Limb (tissue), 2 donors: Measurements from ENCODE around the gene NELL1.

Source experiments
- DNase-seq, 2 donors: peaks; one replicate each; pipeline ENCODE4 v3.0.0-alpha.2; 2016; ENCODE audit errors: extremely low spot score in 2 of 2

Gene NELL1

DNA sequence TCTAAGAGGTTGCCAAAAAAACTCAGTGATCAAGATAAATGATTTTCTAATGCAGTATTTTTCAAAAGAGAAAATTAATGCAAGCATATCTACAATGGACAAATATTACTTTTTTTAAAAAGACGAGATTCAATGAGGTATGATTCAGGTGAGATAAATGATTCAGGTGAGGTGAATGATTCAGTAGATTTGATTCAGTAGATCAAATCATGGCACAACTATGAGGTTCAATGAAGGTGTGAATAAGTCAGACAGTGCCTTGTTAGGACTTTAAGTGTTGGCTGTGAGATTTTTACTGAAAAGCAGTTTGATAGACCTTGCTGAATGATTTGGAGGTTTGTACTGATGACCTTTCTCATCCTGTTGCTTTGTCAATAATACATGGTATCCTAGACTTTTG, 742.2 kb downstream of the NELL1 start:
- DNase-seq, result no peak

DNA sequence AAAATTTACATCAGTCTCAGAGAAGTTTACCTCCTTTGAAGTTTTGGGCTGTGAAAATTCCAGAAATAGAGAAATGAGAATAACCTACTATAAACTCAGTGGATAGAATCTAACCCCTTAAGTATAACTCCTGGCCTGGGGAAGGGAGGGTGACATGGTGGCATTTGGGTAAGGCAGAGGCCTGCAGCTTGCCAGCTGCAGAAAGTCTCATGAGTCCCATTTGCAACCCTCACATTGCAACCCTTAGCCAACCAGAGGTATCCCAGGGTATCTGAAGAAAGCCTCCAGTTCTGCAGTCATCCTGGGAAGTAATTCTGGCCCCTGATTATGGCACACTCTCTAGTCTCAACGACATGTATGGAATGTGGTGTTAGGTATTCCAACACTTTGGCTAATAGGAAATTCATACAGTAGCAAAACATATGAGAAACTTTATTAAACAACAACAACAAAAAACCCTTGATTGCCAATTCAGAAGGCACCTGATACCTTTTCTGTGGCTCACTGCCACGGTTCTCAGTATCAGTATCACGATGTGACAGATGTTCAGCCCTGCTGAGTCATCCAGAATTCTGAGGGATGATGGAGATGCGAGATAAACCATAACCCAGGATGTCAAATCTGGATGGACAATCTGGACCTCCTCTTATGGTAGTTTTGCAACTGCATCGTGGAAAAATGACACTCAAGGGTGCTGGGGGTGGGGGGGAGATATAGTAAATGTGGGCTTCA, 743.4 kb downstream of the NELL1 start:
- DNase-seq, result no peak

DNA sequence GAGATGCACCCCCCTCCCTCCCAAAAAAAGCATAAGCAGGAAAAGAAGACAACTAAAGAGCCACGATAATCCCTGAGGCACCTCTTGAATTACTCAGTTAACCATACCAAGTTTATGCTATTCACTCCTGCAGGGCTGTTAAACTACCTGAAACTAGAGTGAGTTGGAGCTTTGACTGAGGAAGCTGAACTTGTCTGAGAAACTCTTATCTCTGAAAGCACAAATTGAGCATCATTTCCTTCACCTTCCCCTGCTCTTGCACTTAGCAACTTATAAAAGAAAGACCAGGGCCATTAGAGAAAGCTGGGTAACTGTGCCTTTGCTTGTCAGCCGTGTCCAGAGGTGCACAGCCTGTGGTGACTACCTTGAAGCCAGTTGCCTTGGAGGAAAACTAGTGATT, 745.6 kb downstream of the NELL1 start:
- no peak for DNase-seq

DNA sequence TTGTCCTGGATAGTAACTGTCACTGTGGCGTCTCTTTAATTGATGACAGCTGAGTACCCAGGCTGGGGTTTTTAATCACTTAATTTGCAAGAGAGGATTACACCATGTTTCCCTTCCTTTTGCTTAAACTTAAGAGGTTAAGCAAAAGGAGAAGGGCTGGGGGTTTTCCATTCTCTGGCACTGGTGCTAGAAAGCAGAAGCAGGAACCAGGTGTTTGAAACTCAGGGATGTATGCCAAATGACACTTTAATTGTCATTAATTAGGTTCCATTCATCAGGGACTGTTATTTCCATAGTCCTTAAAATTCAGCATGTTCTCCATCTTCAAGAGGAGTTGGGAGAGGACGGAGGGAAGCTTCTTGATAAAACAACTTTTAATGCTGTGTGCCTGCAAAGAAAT, 746.2 kb downstream of the NELL1 start:
- DNase-seq, result no peak

DNA sequence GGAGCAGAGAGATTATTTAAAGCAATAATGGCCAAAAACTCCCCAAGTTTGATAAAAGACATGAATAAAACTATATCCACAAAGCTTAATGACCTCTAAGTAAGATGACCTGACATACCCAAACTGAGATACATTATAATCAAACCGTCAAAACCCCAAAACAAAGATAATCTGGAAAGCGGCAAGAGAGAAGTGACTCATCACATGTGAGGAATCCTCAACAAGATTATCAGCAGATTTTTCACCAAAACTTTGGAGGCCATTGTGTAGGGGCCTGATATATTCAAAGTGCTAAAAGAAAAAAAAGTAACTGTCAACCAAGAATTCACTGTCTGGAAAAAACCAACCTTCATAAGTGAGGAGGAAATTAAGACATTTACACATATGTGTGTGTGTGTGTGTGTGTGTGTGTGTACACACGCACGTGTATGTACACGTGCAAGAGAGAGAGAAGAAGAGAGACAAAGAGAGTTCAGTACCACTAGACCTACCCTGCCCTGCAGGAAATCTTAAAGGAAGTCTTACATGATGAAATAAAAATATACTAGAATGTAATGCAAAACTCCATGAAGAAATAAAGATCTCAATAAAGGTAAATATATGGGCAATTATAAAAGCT, 752.4 kb downstream of the NELL1 start:
- no peak for DNase-seq

DNA sequence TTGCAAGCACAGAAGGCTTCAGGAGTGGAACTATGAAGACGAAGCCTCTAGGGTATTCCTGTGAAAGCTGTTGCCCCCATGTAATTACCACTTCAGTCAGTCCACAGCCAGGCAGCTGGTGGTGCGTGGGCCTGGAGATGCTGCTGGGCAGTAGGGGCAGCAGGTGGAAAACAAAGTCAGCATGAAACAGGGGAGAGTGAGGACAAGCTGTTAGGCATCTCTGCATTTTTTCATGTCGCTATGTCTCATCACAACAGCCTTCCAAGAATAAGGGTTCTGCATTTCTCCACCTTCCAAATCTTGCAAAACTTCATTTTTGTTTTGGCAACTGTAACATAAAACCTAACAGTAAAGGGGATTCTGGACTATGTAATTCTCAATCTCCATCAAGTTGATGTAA, 757.5 kb downstream of the NELL1 start:
- DNase-seq, result no peak

DNA sequence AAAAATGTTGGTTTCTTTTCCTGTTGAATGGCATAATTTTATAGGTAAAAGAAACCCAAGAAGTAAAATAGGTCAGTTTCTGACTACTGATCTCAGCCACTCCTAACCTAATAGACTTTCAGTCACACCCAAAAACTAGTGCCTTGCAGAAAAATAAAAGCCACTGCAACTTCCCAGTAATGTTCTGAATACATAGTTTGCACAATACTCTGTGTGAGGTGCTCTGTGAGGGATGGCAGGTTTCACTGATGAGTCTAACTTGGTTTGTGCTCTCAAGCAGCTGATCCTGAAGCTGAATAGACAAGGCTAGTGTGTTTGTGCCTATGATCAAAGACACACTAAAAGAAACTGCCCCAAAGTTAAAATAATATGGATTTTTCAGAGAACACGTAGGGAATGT, 758.3 kb downstream of the NELL1 start:
- no peak for DNase-seq

DNA sequence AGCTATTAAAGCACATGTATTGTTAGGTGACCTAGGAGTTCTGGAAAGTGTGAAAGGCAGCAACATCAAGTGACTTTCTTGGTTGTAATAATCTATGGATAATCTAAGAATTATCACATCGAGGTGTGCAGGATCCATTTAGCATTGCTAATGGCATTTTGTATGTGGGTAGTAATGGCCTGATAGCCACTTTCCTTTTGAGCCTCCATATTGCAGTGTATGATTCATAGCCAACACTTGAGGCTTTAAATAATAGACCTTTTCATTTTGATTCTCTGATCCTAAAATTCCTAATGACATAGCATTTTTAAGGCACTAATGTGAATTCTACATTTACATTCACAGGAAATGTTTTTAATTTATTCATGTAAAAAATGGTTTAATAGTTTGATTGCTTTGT, 759.4 kb downstream of the NELL1 start:
- DNase-seq, result no peak

DNA sequence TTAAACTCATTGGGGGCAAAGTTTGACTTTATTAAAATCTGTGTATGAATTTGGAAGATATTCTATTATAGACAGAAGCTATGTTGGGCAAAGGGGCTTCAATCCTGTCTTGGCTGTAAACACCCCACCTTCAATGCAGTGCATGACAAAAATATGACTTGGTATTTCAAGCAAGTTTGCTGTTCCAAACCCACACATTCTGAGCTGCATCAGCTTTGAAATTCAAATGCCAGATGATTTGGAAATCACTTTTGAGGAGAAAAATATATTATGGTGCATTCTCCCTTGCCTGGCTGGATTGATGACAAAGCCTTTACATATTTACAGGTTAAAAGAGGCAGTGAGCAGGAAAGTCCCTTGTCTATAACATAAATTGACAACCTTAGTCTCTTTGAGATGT, 760.0 kb downstream of the NELL1 start:
- DNase-seq, result no peak

DNA sequence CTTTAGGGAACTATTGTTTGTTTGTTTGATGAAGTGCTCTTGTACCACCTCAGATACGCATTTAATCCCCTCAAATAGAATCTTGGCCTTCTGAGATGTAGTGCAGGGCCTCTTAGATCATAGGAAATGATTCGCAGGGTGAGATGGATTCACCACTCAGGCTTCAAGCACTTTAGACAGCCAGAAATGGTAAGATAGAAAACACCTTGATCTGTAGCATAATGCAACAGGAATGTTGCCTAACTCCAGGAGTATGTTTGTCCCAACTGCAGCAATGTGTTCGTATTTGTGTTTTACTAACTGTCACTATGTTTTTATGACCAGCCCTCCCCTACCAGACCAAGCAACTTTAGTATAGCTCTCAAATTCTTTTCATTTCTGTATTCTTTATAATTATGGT, 761.2 kb downstream of the NELL1 start:
- DNase-seq, result no peak

DNA sequence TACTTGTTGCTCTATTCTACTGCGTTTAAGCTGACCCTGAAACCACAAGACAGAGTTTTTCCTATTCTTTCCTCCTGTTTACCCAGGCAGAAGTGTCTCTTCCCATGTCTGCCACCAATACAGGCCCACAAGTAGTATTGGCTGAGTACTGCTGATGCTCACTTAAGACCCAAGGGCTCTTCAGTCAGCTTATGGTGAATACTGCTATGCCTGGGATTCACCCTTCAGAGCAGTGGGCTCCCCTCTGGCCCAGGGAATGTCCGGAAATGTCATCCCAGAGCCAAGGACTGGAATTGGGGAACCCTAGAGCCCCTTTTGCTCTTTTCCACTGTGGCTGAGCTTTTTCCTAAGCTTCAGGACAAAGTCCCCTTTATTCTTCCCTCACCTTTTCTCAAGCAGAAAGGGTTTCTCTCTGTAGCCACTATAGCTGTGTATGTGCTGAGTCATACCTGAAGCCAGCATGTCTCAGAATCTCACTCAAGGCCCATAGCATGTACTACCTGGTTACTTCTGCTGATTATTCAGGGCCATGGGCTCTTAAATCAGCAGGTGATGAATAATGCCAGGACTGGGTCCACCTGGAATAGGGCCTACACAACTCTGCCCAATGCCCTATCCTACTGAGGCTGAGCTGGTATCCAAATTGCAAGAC, 777.7 kb downstream of the NELL1 start:
- no peak for DNase-seq

DNA sequence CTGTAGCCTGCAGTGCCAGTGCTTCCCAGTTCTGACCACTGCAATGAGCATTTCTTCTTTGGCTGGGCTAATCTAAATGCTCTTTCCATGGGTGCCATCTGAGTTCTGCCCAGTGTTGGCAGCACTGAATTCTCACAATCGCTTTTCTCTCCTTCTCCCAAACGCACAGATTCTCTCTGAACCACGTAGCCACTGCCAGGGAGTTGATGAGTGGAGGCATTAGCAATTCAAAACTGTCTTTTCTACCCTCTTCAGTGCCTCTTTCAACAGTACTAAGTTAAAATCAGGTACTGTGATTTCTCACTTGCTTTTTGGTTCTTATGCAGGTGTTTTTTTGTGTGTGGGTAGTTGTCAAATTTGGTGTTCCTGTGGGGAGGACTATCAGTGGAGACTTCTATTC, 778.5 kb downstream of the NELL1 start:
- no peak for DNase-seq

DNA sequence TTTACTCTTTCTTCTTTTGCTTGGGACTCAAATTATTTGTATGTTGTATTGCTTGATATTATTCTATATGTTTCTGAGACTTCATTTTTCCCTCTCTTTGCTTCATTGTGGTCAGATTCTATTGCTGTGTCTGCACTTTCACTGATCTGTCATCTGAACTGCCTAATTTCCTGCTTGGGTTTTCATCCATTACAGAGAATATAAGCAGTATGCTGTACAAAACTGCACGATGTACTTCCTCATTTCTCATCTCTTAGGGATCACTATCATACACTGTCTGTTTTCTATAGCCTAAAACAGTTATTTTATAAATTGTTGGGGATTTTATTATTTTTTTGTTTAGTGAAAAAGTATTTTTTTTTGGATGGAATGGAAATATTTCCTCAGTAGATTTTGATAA, 786.8 kb downstream of the NELL1 start:
- DNase-seq, result no peak

DNA sequence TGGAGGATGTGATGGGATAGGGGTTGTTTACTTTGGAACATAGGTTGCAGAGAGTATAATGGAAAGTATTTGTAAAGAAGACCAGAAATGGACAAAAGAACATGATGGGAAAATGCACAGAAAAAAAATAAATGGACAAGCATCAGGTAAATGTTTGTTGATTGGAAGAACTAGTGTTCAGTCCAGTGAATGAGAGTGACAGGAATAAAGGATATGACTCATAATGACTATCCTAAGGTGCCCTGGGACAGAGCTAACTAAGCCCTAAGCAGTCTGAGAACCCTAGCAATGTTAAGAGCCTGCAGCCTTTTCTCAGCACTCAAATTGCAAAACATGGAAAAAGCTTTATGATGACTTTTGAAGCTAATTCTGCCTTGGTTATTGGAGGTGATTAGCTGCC, 790.7 kb downstream of the NELL1 start:
- no peak for DNase-seq

DNA sequence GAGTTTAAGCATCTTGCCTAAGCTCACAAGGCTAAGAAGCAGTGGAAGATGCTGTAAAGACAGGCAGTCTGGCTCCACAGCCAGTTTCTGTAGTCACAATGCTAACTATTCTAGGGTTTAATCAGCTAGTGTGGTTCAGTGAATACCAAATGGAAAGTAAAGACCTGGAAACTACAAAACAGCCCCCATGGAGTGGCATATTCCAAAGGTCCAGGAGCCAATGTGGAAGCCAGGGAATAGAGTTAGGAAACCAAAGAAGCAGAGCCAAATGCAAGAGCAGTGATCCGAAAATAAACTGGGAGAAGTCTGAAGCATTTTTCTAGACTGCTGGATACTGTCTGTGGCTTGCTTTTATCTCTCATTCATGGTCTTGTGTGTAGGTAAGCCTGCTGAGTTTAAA, 792.3 kb downstream of the NELL1 start:
- DNase-seq, result no peak

DNA sequence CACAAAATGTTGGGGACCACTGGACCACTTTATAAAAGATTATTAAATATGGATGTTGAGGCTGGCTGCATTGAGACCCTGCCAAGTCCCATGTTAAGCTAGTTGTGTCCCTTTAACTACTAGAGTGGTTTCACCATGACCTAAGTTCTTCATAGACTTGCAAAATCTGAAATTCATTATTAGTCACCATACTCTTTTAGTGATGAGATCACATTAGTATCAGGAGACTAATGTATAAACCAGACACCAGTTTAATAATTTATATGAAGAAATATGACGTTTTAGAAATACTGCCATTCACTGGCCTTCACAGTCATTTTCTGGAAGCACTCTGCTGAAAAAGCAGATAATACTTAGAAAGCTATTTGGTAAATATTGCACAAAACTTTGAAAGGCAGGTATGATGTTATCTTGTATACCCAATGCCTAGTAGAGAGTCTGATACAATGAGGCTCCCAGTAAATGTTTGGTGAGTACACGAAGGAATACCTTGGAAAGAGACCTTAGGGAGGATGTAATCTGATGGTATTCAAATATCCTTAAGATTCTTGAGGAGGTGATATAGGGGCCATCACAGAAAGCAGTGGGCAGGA, 795.3 kb downstream of the NELL1 start:
- no peak for DNase-seq

DNA sequence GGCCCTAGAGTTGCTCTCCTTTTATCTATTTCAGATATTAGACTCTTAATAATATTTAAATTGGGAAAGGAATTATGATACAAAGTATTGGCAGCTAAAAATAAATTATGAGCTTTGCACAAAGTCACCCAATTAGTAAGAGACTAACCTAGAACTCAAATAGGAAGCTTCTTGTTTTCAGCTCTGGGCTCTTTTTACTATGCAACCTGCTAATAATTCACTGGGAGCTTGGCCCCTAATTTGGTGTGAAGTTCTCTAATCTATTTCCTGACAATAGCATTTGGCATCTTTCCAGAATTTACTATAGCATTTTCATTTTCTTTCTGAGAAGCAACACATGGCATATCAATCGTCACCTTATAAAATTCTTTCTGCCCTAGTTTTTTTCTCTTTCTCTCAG, 795.8 kb downstream of the NELL1 start:
- no peak for DNase-seq

DNA sequence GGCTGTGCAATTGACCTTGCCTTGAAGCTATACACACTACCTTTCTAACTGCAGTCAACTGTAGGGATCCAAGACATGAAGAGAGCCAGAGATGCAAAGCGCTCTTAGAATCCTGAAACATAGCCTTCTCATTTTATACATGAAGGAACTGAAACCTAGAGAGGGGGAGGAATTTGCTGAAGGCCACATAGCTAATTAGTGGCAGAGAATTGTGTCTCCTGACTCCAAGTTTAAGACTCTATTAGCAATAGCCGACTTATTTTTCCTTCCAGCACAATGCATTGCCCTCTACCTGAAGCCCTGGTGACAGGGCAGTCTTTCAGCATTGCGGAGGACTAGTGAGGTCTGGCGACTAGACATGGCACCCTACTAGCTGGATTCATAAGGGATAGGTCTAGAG, 796.5 kb downstream of the NELL1 start:
- no peak for DNase-seq

DNA sequence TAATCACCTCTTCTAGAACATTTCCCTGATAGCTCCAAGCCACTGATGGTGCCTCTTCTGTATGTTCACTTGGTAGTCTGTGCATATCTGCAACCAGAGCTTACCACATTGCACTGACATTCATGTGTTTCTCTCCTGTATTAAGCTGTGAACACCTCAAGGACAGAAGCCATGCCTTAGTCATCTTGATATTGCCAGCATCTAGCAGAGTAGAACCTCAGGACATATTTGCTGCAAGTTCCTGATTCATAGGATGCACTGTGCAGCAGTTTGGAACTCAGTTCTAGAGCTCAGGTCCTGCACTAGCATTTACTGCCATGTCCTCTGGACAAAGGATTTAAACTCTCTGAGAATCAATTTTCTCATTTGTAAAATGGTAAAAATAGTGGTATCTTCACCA, 801.1 kb downstream of the NELL1 start:
- no peak for DNase-seq

DNA sequence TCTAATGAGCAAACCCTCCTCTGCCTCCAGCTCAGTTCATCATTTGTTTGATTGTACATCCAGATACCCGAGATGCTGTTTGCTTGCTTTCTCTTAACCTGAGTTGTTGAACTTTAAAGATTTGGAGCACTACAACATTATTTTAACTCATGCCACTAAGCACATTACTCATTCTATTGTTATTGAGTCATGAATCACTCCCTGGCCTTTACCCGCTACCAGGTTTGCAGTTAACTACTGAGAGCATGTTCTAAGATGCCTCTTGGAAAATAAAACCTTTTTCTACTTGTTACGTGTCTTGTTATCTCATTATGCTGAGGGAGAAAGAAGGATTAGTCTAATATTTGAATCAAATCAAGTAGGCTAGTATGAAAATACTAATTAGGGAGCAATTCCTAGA, 802.9 kb downstream of the NELL1 start:
- no peak for DNase-seq

DNA sequence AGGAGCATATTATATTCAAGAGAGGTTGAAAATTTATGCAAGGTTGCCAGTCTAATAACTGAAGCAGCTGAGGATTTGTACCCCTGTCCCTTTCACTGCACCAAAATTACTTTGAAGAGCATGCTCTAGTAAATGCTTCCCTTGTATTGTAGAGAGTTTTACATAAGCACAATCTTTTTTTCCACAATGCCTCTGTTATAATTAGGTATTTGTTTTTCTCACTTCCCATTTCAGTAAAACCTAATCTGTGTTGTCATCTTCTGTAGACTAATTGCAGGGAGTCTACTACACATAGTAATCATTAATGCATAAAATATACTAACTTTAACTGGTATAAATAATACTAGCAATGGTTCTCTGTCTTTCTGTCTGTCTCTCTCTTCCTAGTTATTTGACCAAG, 805.1 kb downstream of the NELL1 start:
- no peak for DNase-seq

DNA sequence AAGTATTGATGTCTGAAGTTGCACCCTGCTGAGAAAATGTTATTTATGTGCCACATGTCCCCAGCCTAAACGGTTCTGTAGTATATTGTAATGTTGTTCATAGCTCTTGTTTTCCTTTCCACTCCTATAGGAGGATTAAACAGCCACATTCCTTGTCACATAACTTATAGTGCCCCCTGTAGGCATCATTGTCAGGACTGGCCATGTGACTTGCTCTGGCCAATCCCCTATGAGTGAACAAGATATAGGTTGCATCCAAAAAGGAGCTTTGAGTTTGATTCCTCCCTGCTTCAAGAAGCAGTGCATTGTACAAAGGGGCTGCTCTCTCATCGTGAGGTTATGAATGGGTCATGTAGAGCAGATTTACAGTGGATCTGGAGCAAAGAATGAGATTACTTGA, 805.9 kb downstream of the NELL1 start:
- no peak for DNase-seq

DNA sequence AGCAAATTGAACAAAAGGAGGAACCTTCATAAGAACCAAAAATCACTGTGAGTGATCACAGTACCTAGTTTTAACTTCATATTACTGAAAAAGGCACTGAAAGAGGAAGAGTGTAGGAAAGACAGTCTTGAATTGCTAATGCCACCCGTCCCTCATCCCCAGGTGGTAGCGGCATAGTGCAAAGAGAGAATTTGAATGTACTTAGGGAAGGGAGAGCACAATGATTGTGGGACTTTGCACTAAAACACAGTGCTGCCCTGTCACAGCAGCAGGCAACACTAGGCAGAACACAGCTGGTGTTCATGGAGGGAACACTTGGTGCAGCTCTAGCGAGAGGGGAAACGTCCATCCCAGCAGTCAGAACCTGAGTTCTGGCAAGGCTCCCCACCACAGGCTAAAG, 807.2 kb downstream of the NELL1 start:
- no peak for DNase-seq
